ENCODE data around the gene SPEM1. TPM values are rescaled to one million over a fixed set of nuclear protein-coding genes. Genes with fewer than 3 reads are reported as not detected.

Gene SPEM1
- total RNA-seq (not detected), polyA plus RNA-seq (under 1 TPM in 1 of 3 donors, not detected in 2; 0.06 TPM)
- long read RNA-seq, donor 1, result 0 reads
- long read RNA-seq, donor 2, result 0 reads

GRCh38 chr17:7419819-7420610 is at the start of gene SPEM1:
TSS of gene SPEM1 (plus strand) at chr17:7420324. CDS start at chr17:7420385, 61 bp downstream.
- no peaks in the 10 kb centered on the region for H3K4me1 ChIP-seq
- H3K27me3 ChIP-seq (ENCODE audit: insufficient read depth in 3 of 3, low read length in 2 of 3), result no peaks in the 10 kb centered on the region
- H3K36me3 ChIP-seq (ENCODE audit: insufficient read depth in 1 of 2, low read depth in 1 of 2), result no peaks in the 10 kb centered on the region
- DNase-seq (no peak), ATAC-seq (no peak)
- 75 to 79% (median 77%) methylated on average over 17 of the region's 17 CpGs for WGBS, 3 donors
- no peaks in the 10 kb centered on the region for H3K9me3 ChIP-seq
- H3K27ac ChIP-seq, result no peak within 1 kb of the TSS
- intact Hi-C loops (cut with DNase I), result no loop called here
- no peak within 1 kb of the TSS for H3K4me3 ChIP-seq
- TF ChIP-seq CTCF (IDR thresholded peaks at IDR 0.05), result no peak

- no peak for ATAC-seq
- WGBS, 3 donors, result 74 to 91% (median 81%) methylated on average over 4 of the region's 4 CpGs
- no peaks in the 10 kb centered on the region for H3K4me1 ChIP-seq
- no peaks in the 10 kb centered on the region for H3K36me3 ChIP-seq (ENCODE audit: insufficient read depth in 1 of 2, low read depth in 1 of 2)
- DNase-seq, result no peak
- no peak overlapping the region for H3K27ac ChIP-seq
- H3K27me3 ChIP-seq (ENCODE audit: insufficient read depth in 3 of 3, low read length in 2 of 3), result peaks cover 0 to 3% (median 0%) of the 10 kb centered on the region in 3 donors
- H3K4me3 ChIP-seq, result no peak overlapping the region
- no peak for TF ChIP-seq CTCF (IDR thresholded peaks at IDR 0.05)
- no peaks in the 10 kb centered on the region for H3K9me3 ChIP-seq
- intact Hi-C loops (cut with DNase I), result no loop called here
These were observed 49.3 kb upstream of the SPEM1 start for GRCh38 chr17:7370853-7371252.

GRCh38 chr17:7374353-7374752 is 45.8 kb upstream of the SPEM1 start:
- Histone ChIP-seq H3K36me3 (ENCODE audit: insufficient read depth in 1 of 2, low read depth in 1 of 2) (no peaks in the 10 kb centered on the region), H3K4me3 (no peak overlapping the region), H3K27ac (no peak overlapping the region), H3K9me3 (no peaks in the 10 kb centered on the region), H3K4me1 (no peaks in the 10 kb centered on the region), H3K27me3 (ENCODE audit: insufficient read depth in 3 of 3, low read length in 2 of 3) (peaks cover 0 to 3% (median 0%) of the 10 kb centered on the region in 3 donors)
- 87 to 96% (median 88%) methylated on average over 2 of the region's 2 CpGs for WGBS, 3 donors
- no peak for TF ChIP-seq CTCF (IDR thresholded peaks at IDR 0.05)
- intact Hi-C loops (cut with DNase I), result no loop called here
- ATAC-seq (no peak), DNase-seq (no peak)

- ATAC-seq (no peak), DNase-seq (no peak)
- H3K4me3 ChIP-seq, result no peak overlapping the region
- H3K4me1 ChIP-seq, result peaks cover 24% of the 10 kb centered on the region
- intact Hi-C loops (cut with DNase I), result no loop called here
- no peaks in the 10 kb centered on the region for H3K9me3 ChIP-seq
- WGBS, 3 donors, result 95 to 97% (median 97%) methylated on average over 3 of the region's 3 CpGs
- H3K36me3 ChIP-seq (ENCODE audit: insufficient read depth in 1 of 2, low read depth in 1 of 2), result no peaks in the 10 kb centered on the region
- H3K27me3 ChIP-seq (ENCODE audit: insufficient read depth in 3 of 3, low read length in 2 of 3), result peaks cover 0 to 2% (median 0%) of the 10 kb centered on the region in 3 donors
- H3K27ac ChIP-seq, result no peak overlapping the region
- no peak for TF ChIP-seq CTCF (IDR thresholded peaks at IDR 0.05)
These were observed 41.0 kb upstream of the SPEM1 start for GRCh38 chr17:7379134-7379533.
